Stimulated activated CD8-positive, alpha-beta memory T cell treated with anti-CD3 and anti-CD28 coated beads, Interleukin-2, amount 100 ng/mL, for 48 hours (primary cell): ENCODE results near the gene ZFP3.
"Not testable (repeated sequence)": the region's sequence is repeated elsewhere in the genome, so short reads cannot be mapped to it uniquely, and the experiment has no call there.

Experiments
- DNase-seq, 2 donors: peaks; one replicate each; pipeline ENCODE4 v3.0.0-alpha.2; 2020; ENCODE audit warnings: low read depth in 2 of 2

The ZFP3 gene

GRCh38 chr17:5138616-5139457 is 60.6 kb downstream of the ZFP3 start:
- DNase-seq = no peak

- no peak for DNase-seq
Measured at GRCh38 chr17:5139458-5139732, 61.1 kb downstream of the ZFP3 start.

GRCh38 chr17:5142877-5143276 is 64.6 kb downstream of the ZFP3 start:
- DNase-seq = not testable (repeated sequence)
